Mucosa of descending colon (tissue), 3 donors: ENCODE measurements around the gene DDRGK1. TPM values are rescaled to one million over a fixed set of nuclear protein-coding genes. Genes with fewer than 3 reads are reported as not detected.
"Not testable (repeated sequence)": the region's sequence is repeated elsewhere in the genome, so short reads cannot be mapped to it uniquely, and the experiment has no call there.

Experiments
- ATAC-seq: fragments of 200-7000 bp; cut with Tn5 transposase; one replicate; pipeline ENCODE4 v1.9.1; 2020; ENCODE audit warnings: mild to moderate bottlenecking, moderate library complexity
- DNase-seq, 3 donors: peaks; one replicate each; pipeline ENCODE4 v3.0.0-alpha.2; 2020
- H3K36me3 ChIP-seq: fragments of 200-600 bp; one replicate; pipeline ENCODE4 v1.8.0; 2021; ENCODE audit warnings: low read depth, mild to moderate bottlenecking
- H3K4me1 ChIP-seq: fragments of 200-600 bp; one replicate; pipeline ENCODE4 v1.8.0; 2021; ENCODE audit warnings: low read depth, mild to moderate bottlenecking
- H3K4me3 ChIP-seq: fragments of 200-600 bp; one replicate; pipeline ENCODE4 v1.8.0; 2021; ENCODE audit warnings: mild to moderate bottlenecking
- H3K9me3 ChIP-seq: fragments of 200-600 bp; one replicate; pipeline ENCODE4 v1.8.0; 2021; ENCODE audit warnings: mild to moderate bottlenecking
- CTCF ChIP-seq: fragments of 200-600 bp; IDR thresholded peaks from one replicate; pipeline ENCODE4 v1.8.0; 2022; ENCODE audit warnings: antibody characterized with exemption, mild to moderate bottlenecking
- intact Hi-C, 2 donors: fragments of 100-400 bp; cut with DNase I in 1 of 2; cut with micrococcal nuclease in 1 of 2; formaldehyde crosslinking; loops; one replicate each; pipeline versions ENCODE4 v1.11.0 to v1.11.1; 2022; cut with DNase I, micrococcal nuclease
- total RNA-seq, 3 donors: library from RNA; stranded (reverse); fragmentation: NEBNext Ultra II Directional in 2 of 3; extraction: Animal tissue kit (Norgen Biotek cat#: 25700) in 2 of 3; gene quantifications; one replicate each; pipeline versions ENCODE4 v1.2.1 to v1.2.4, GENCODE V29; 2021 to 2023
- donor health status: DM: no; HTN: no; CAD: no; lungs with moderate emphysema.
- donor health status: DM: no; HTN: no; CAD: no.
- donor health status: DM: no; HTN: yes; CAD: no.

DDRGK1 gene
- total RNA-seq, 3 donors from 2014 or later: 51.3 to 80.3 (median 62.9) TPM

GRCh38 chr20:3223994-3224680, 19.7 kb upstream of the DDRGK1 start:
- intact Hi-C loops: no loop called here
- Histone ChIP-seq H3K4me3 (no peak overlapping the region), H3K36me3 (no peaks in the 10 kb centered on the region), H3K9me3 (no peaks in the 10 kb centered on the region), H3K4me1 (peaks cover 4% of the 10 kb centered on the region)
- ATAC-seq (no peak), DNase-seq (no peak)
- no peak for TF ChIP-seq CTCF

- H3K36me3 ChIP-seq: no peaks in the 10 kb centered on the region
- no peak for TF ChIP-seq CTCF
- ATAC-seq (no peak), DNase-seq (no peak)
- intact Hi-C loops: no loop called here
- H3K4me3 ChIP-seq: no peak overlapping the region
- H3K4me1 ChIP-seq: peaks cover 7% of the 10 kb centered on the region
- H3K9me3 ChIP-seq: no peaks in the 10 kb centered on the region
Observed at GRCh38 chr20:3223651-3223993, 19.1 kb upstream of the DDRGK1 start.

GRCh38 chr20:3222635-3223600, 18.4 kb upstream of the DDRGK1 start:
- TF ChIP-seq CTCF: no peak
- H3K9me3 ChIP-seq: no peaks in the 10 kb centered on the region
- H3K4me1 ChIP-seq: peaks cover 12% of the 10 kb centered on the region
- H3K36me3 ChIP-seq: no peaks in the 10 kb centered on the region
- intact Hi-C loops: no loop called here
- H3K4me3 ChIP-seq: no peak overlapping the region
- DNase-seq: no peak
- peak; percentile 41 for ATAC-seq

- Histone ChIP-seq H3K9me3 (no peaks in the 10 kb centered on the region), H3K4me1 (peaks cover 12% of the 10 kb centered on the region), H3K4me3 (no peak overlapping the region), H3K36me3 (no peaks in the 10 kb centered on the region)
- TF ChIP-seq CTCF: no peak
- DNase-seq (peak; percentile 46 to 78 (median 74)), ATAC-seq (peak; percentile 82)
- intact Hi-C loops: no loop called here
Observed at GRCh38 chr20:3221398-3222226, 17.1 kb upstream of the DDRGK1 start.

GRCh38 chr20:3218307-3218988, 14.0 kb upstream of the DDRGK1 start:
- DNase-seq: peak in 2 of 3 donors; percentile 56 to 79
- ATAC-seq: peak; percentile 87
- no peak overlapping the region for H3K4me3 ChIP-seq
- H3K36me3 ChIP-seq: no peaks in the 10 kb centered on the region
- H3K4me1 ChIP-seq: peaks cover 12% of the 10 kb centered on the region
- no peaks in the 10 kb centered on the region for H3K9me3 ChIP-seq
- TF ChIP-seq CTCF: peak; percentile 95
- intact Hi-C loops: no loop called here

GRCh38 chr20:3215359-3215917, 11.0 kb upstream of the DDRGK1 start:
- peaks cover 13% of the 10 kb centered on the region for H3K4me1 ChIP-seq
- DNase-seq, H3K4me3 ChIP-seq, ATAC-seq, intact Hi-C loops, H3K9me3 ChIP-seq, H3K36me3 ChIP-seq: not testable (repeated sequence)
